Nephron progenitor cell (in vitro differentiated cells): ENCODE results near the gene INSC.

ENCODE experiments used
- DNase-seq: peaks from one replicate; pipeline ENCODE4 v3.0.0; 2021
- H3K27ac Mint-ChIP-seq: 2 replicates; pipeline ENCODE4 v1.8.0; 2021; ENCODE audit warnings: mild to moderate bottlenecking, moderate library complexity, mixed read lengths
- H3K27me3 Mint-ChIP-seq: 2 replicates; pipeline ENCODE4 v1.8.0; 2021; ENCODE audit warnings: mild to moderate bottlenecking, low read depth, mixed read lengths; ENCODE audit not compliant: poor library complexity
- H3K36me3 Mint-ChIP-seq: 2 replicates; pipeline ENCODE4 v1.8.0; 2021; ENCODE audit warnings: low read depth, mixed read lengths
- H3K4me1 Mint-ChIP-seq: 2 replicates; pipeline ENCODE4 v1.8.0; 2021; ENCODE audit warnings: mixed read lengths
- H3K4me3 Mint-ChIP-seq: 2 replicates; pipeline ENCODE4 v1.8.0; 2021; ENCODE audit warnings: mild to moderate bottlenecking, moderate library complexity, mixed read lengths
- H3K9me3 Mint-ChIP-seq: 2 replicates; pipeline ENCODE4 v1.8.0; 2021; ENCODE audit warnings: mild to moderate bottlenecking, moderate library complexity, mixed read lengths
- TF ChIP-seq, protein P1 (sequence below): fragments of 200-600 bp; sonication (generic); IDR thresholded peaks from 2 replicates; pipeline ENCODE4 v1.5.0; 2021; ENCODE audit warnings: antibody characterized with exemption

INSC gene

DNA sequence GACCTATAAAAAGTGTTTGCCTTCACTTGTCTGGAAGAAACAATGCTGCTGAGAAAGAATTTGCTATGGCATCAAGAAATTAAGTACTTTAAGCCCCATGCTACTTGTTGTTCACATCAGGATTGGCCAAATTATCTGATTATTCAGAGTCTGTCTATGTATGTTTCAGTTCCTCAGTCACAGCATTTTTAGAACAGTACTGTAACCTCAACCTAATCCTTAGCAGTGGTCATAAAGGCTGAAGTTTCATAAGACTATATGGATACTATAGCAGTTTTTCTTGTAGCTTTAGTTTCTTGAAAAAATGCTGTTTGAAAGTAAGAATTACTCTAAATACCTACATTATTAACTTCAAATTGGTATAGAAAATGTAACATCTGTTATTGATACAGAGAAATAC lies 153.9 kb downstream of the INSC start:
- Mint-ChIP-seq H3K4me1 (peaks cover 2% of the 10 kb centered on the region), H3K36me3 (peaks cover 9% of the 10 kb centered on the region), H3K27ac (no peak overlapping the region), H3K4me3 (no peak overlapping the region), H3K9me3 (peaks cover 44% of the 10 kb centered on the region), H3K27me3 (no peaks in the 10 kb centered on the region)
- DNase-seq = no peak
- TF ChIP-seq, protein P1, sequence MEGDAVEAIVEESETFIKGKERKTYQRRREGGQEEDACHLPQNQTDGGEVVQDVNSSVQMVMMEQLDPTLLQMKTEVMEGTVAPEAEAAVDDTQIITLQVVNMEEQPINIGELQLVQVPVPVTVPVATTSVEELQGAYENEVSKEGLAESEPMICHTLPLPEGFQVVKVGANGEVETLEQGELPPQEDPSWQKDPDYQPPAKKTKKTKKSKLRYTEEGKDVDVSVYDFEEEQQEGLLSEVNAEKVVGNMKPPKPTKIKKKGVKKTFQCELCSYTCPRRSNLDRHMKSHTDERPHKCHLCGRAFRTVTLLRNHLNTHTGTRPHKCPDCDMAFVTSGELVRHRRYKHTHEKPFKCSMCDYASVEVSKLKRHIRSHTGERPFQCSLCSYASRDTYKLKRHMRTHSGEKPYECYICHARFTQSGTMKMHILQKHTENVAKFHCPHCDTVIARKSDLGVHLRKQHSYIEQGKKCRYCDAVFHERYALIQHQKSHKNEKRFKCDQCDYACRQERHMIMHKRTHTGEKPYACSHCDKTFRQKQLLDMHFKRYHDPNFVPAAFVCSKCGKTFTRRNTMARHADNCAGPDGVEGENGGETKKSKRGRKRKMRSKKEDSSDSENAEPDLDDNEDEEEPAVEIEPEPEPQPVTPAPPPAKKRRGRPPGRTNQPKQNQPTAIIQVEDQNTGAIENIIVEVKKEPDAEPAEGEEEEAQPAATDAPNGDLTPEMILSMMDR = no peak

GRCh38 chr11:15275141-15275540 lies 160.4 kb downstream of the INSC start:
- Mint-ChIP-seq H3K9me3 (peaks cover 6% of the 10 kb centered on the region), H3K27ac (peak overlapping the region; percentile 21), H3K4me3 (no peak overlapping the region), H3K36me3 (no peaks in the 10 kb centered on the region), H3K4me1 (peaks cover 50% of the 10 kb centered on the region), H3K27me3 (no peaks in the 10 kb centered on the region)
- TF ChIP-seq, protein P1 = no peak
- DNase-seq = no peak

GRCh38 chr11:15276621-15277020 lies 161.9 kb downstream of the INSC start:
- Mint-ChIP-seq H3K9me3 (peaks cover 3% of the 10 kb centered on the region), H3K36me3 (no peaks in the 10 kb centered on the region), H3K27ac (peak overlapping the region; percentile 24), H3K4me1 (peaks cover 55% of the 10 kb centered on the region), H3K27me3 (no peaks in the 10 kb centered on the region), H3K4me3 (no peak overlapping the region)
- TF ChIP-seq, protein P1 = peak; percentile 50
- peak; percentile 21 for DNase-seq

- Mint-ChIP-seq H3K4me3 (no peak overlapping the region), H3K9me3 (no peaks in the 10 kb centered on the region), H3K27ac (no peak overlapping the region), H3K27me3 (peaks cover 5% of the 10 kb centered on the region), H3K36me3 (no peaks in the 10 kb centered on the region), H3K4me1 (peaks cover 55% of the 10 kb centered on the region)
- DNase-seq = no peak
- TF ChIP-seq, protein P1 = no peak
Observed at GRCh38 chr11:15278128-15278527, 163.4 kb downstream of the INSC start.

DNA sequence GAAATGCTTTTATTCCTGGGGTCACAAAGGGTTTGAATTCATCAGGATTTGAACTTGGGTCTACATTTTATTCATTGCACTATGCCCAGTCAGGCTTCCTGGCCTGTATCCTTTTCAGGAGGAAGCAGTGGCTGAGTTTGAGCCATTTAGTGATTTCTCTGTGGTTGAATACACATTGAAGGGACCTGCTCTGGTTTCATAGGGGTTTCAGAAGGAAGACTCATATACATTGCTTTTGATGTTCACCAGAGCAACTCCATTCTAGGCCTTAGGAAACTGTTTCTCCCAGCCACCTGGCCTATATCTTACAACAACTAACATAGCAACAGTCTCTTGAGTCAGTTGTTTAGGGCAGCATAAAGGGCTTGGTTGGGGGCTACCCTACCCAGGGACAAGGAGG lies 165.7 kb downstream of the INSC start:
- no peak for DNase-seq
- TF ChIP-seq, protein P1 = no peak

GRCh38 chr11:15282754-15283153 lies 168.0 kb downstream of the INSC start:
- H3K36me3 Mint-ChIP-seq = no peaks in the 10 kb centered on the region

More for the DNA sequence above, 165.7 kb downstream of the INSC start:
- no peak overlapping the region for H3K4me3 Mint-ChIP-seq
- peaks cover 8% of the 10 kb centered on the region for H3K27me3 Mint-ChIP-seq
- H3K4me1 Mint-ChIP-seq = peaks cover 37% of the 10 kb centered on the region
- H3K36me3 Mint-ChIP-seq = no peaks in the 10 kb centered on the region
- H3K27ac Mint-ChIP-seq = no peak overlapping the region
- H3K9me3 Mint-ChIP-seq = peaks cover 5% of the 10 kb centered on the region

More at GRCh38 chr11:15282754-15283153, 168.0 kb downstream of the INSC start:
- TF ChIP-seq, protein P1 = no peak
- H3K4me1 Mint-ChIP-seq = peaks cover 13% of the 10 kb centered on the region
- peaks cover 5% of the 10 kb centered on the region for H3K9me3 Mint-ChIP-seq
- no peak overlapping the region for H3K27ac Mint-ChIP-seq
- DNase-seq = no peak
- H3K27me3 Mint-ChIP-seq = peaks cover 12% of the 10 kb centered on the region
- no peak overlapping the region for H3K4me3 Mint-ChIP-seq
